ENCODE data around the gene MPST. TPM values are rescaled to one million over a fixed set of nuclear protein-coding genes. Genes with fewer than 3 reads are reported as not detected.

Gene MPST
- total RNA-seq, 1 donor from 2014 or later = 58.8 TPM

- DNase-seq = no peak
- peaks cover 3% of the 10 kb centered on the region for H3K9me3 Mint-ChIP-seq (ENCODE audit: unreplicated experiment)
- H3K27ac Mint-ChIP-seq (ENCODE audit: unreplicated experiment) = no peak overlapping the region
- H3K27me3 Mint-ChIP-seq (ENCODE audit: unreplicated experiment) = peaks cover 4% of the 10 kb centered on the region
- TF ChIP-seq, protein P1, sequence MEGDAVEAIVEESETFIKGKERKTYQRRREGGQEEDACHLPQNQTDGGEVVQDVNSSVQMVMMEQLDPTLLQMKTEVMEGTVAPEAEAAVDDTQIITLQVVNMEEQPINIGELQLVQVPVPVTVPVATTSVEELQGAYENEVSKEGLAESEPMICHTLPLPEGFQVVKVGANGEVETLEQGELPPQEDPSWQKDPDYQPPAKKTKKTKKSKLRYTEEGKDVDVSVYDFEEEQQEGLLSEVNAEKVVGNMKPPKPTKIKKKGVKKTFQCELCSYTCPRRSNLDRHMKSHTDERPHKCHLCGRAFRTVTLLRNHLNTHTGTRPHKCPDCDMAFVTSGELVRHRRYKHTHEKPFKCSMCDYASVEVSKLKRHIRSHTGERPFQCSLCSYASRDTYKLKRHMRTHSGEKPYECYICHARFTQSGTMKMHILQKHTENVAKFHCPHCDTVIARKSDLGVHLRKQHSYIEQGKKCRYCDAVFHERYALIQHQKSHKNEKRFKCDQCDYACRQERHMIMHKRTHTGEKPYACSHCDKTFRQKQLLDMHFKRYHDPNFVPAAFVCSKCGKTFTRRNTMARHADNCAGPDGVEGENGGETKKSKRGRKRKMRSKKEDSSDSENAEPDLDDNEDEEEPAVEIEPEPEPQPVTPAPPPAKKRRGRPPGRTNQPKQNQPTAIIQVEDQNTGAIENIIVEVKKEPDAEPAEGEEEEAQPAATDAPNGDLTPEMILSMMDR (IDR thresholded peaks at IDR 0.05; ENCODE audit: partially characterized antibody, unreplicated experiment) = no peak
- H3K36me3 Mint-ChIP-seq (ENCODE audit: unreplicated experiment) = no peaks in the 10 kb centered on the region
- no peak overlapping the region for H3K4me3 Mint-ChIP-seq (ENCODE audit: unreplicated experiment)
- H3K4me1 Mint-ChIP-seq (ENCODE audit: low read depth, unreplicated experiment) = no peaks in the 10 kb centered on the region
Measured at GRCh38 chr22:37001826-37002225, 17.7 kb upstream of the MPST start.

DNA sequence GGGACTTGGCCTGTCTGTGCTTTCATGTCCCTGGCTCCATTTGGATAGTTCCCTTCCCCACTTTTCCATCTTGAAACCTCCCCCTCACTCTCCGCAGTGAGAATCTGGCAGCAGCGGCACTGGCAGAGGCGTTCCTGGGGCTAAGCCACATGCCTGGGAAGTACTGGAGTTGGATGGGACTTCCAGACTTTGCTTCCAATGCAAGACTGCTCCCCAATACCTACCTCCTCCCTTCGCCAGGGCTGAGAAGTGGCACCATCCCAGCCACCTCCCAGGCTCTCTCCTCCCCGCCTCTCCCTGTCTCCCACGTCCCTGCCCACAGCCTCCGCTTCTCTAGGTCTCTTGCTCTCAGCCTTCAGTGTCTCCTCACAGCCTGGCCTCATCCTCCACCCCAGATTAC lies 16.9 kb upstream of the MPST start:
- TF ChIP-seq, protein P1 (IDR thresholded peaks at IDR 0.05; ENCODE audit: partially characterized antibody, unreplicated experiment) = no peak
- DNase-seq = no peak
- Mint-ChIP-seq H3K27me3 (ENCODE audit: unreplicated experiment) (peaks cover 4% of the 10 kb centered on the region), H3K27ac (ENCODE audit: unreplicated experiment) (no peak overlapping the region), H3K4me1 (ENCODE audit: low read depth, unreplicated experiment) (no peaks in the 10 kb centered on the region), H3K9me3 (ENCODE audit: unreplicated experiment) (peaks cover 3% of the 10 kb centered on the region), H3K4me3 (ENCODE audit: unreplicated experiment) (no peak overlapping the region), H3K36me3 (ENCODE audit: unreplicated experiment) (no peaks in the 10 kb centered on the region)

GRCh38 chr22:37007651-37008050 lies 11.9 kb upstream of the MPST start:
- Mint-ChIP-seq H3K27me3 (ENCODE audit: unreplicated experiment) (peaks cover 5% of the 10 kb centered on the region), H3K9me3 (ENCODE audit: unreplicated experiment) (peaks cover 3% of the 10 kb centered on the region), H3K4me3 (ENCODE audit: unreplicated experiment) (no peak overlapping the region), H3K4me1 (ENCODE audit: low read depth, unreplicated experiment) (no peaks in the 10 kb centered on the region), H3K27ac (ENCODE audit: unreplicated experiment) (no peak overlapping the region), H3K36me3 (ENCODE audit: unreplicated experiment) (no peaks in the 10 kb centered on the region)
- DNase-seq = no peak
- TF ChIP-seq, protein P1 (IDR thresholded peaks at IDR 0.05; ENCODE audit: partially characterized antibody, unreplicated experiment) = no peak

- Mint-ChIP-seq H3K4me1 (ENCODE audit: low read depth, unreplicated experiment) (no peaks in the 10 kb centered on the region), H3K9me3 (ENCODE audit: unreplicated experiment) (peaks cover 1% of the 10 kb centered on the region), H3K36me3 (ENCODE audit: unreplicated experiment) (no peaks in the 10 kb centered on the region), H3K4me3 (ENCODE audit: unreplicated experiment) (no peak overlapping the region), H3K27ac (ENCODE audit: unreplicated experiment) (no peak overlapping the region), H3K27me3 (ENCODE audit: unreplicated experiment) (peaks cover 5% of the 10 kb centered on the region)
- TF ChIP-seq, protein P1 (IDR thresholded peaks at IDR 0.05; ENCODE audit: partially characterized antibody, unreplicated experiment) = no peak
- no peak for DNase-seq
Measured at GRCh38 chr22:37008365-37008764, 11.2 kb upstream of the MPST start.

GRCh38 chr22:37009490-37009889 lies 10.1 kb upstream of the MPST start:
- H3K36me3 Mint-ChIP-seq (ENCODE audit: unreplicated experiment) = no peaks in the 10 kb centered on the region
- no peak overlapping the region for H3K4me3 Mint-ChIP-seq (ENCODE audit: unreplicated experiment)
- no peaks in the 10 kb centered on the region for H3K4me1 Mint-ChIP-seq (ENCODE audit: low read depth, unreplicated experiment)
- H3K27ac Mint-ChIP-seq (ENCODE audit: unreplicated experiment) = no peak overlapping the region
- TF ChIP-seq, protein P1 (IDR thresholded peaks at IDR 0.05; ENCODE audit: partially characterized antibody, unreplicated experiment) = no peak
- H3K9me3 Mint-ChIP-seq (ENCODE audit: unreplicated experiment) = peaks cover 1% of the 10 kb centered on the region
- no peak for DNase-seq
- peaks cover 7% of the 10 kb centered on the region for H3K27me3 Mint-ChIP-seq (ENCODE audit: unreplicated experiment)
